ENCODE results near the gene DCLRE1A.
"Not testable (repeated sequence)": the region's sequence is repeated elsewhere in the genome, so short reads cannot be mapped to it uniquely, and the experiment has no call there.

Gene DCLRE1A

GRCh38 chr10:113823389-113823788 lies 30.5 kb downstream of the DCLRE1A start:
- H3K4me3 ChIP-seq (ENCODE audit: control insufficient read depth, low read depth, low read length) = no peak overlapping the region
- DNase-seq (ENCODE audit: low read depth) = no peak
- TF ChIP-seq CTCF (conservative IDR thresholded peaks at IDR 0.05; ENCODE audit: control insufficient read depth, insufficient read depth, low read depth, low read length) = no peak

- no peak overlapping the region for H3K4me3 ChIP-seq (ENCODE audit: control insufficient read depth, low read depth, low read length)
- TF ChIP-seq CTCF (conservative IDR thresholded peaks at IDR 0.05; ENCODE audit: control insufficient read depth, insufficient read depth, low read depth, low read length) = no peak
- no peak for DNase-seq (ENCODE audit: low read depth)
These were observed 31.7 kb downstream of the DCLRE1A start for GRCh38 chr10:113822174-113822573.

GRCh38 chr10:113821306-113821705 lies 32.6 kb downstream of the DCLRE1A start:
- not testable (repeated sequence) for H3K4me3 ChIP-seq (ENCODE audit: control insufficient read depth, low read depth, low read length); DNase-seq (ENCODE audit: low read depth)

- no peak for DNase-seq (ENCODE audit: low read depth)
- no peak overlapping the region for H3K4me3 ChIP-seq (ENCODE audit: control insufficient read depth, low read depth, low read length)
- no peak for TF ChIP-seq CTCF (conservative IDR thresholded peaks at IDR 0.05; ENCODE audit: control insufficient read depth, insufficient read depth, low read depth, low read length)
These were observed 33.4 kb downstream of the DCLRE1A start for GRCh38 chr10:113820507-113820906.

GRCh38 chr10:113819989-113820388 lies 33.9 kb downstream of the DCLRE1A start:
- no peak overlapping the region for H3K4me3 ChIP-seq (ENCODE audit: control insufficient read depth, low read depth, low read length)
- DNase-seq (ENCODE audit: low read depth) = no peak
- TF ChIP-seq CTCF (conservative IDR thresholded peaks at IDR 0.05; ENCODE audit: control insufficient read depth, insufficient read depth, low read depth, low read length) = no peak

- H3K4me3 ChIP-seq (ENCODE audit: control insufficient read depth, low read depth, low read length); DNase-seq (ENCODE audit: low read depth): not testable (repeated sequence)
These were observed 39.2 kb downstream of the DCLRE1A start for GRCh38 chr10:113814700-113815099.

- no peak for DNase-seq (ENCODE audit: low read depth)
- H3K4me3 ChIP-seq (ENCODE audit: control insufficient read depth, low read depth, low read length) = no peak overlapping the region
- no peak for TF ChIP-seq CTCF (conservative IDR thresholded peaks at IDR 0.05; ENCODE audit: control insufficient read depth, insufficient read depth, low read depth, low read length)
These were observed 45.7 kb downstream of the DCLRE1A start for GRCh38 chr10:113808168-113808567.

- DNase-seq (ENCODE audit: low read depth) = no peak
- no peak overlapping the region for H3K4me3 ChIP-seq (ENCODE audit: control insufficient read depth, low read depth, low read length)
- no peak for TF ChIP-seq CTCF (conservative IDR thresholded peaks at IDR 0.05; ENCODE audit: control insufficient read depth, insufficient read depth, low read depth, low read length)
These were observed 47.4 kb downstream of the DCLRE1A start for GRCh38 chr10:113806503-113806902.
